Activated CD4-positive, alpha-beta memory T cell treated with anti-CD3 and anti-CD28 coated beads for 36 hours (primary cell): ENCODE data around the gene RBL2. TPM values are rescaled to one million over a fixed set of nuclear protein-coding genes. Genes with fewer than 3 reads are reported as not detected.
"Not testable (repeated sequence)": the region's sequence is repeated elsewhere in the genome, so short reads cannot be mapped to it uniquely, and the experiment has no call there.

Experiments
- CTCF ChIA-PET: fragments of 350-600 bp; sonication (Branson Sonifier 250); formaldehyde crosslinking; loops from one replicate; lab custom pipeline; 2021; ENCODE audit warnings: antibody characterized with exemption, inconsistent platforms; lab: Charles Lee
- POLR2A ChIA-PET: fragments of 350-600 bp; sonication (Branson Sonifier 250); formaldehyde crosslinking; loops from one replicate; lab custom pipeline; 2021; ENCODE audit warnings: antibody characterized with exemption; lab: Charles Lee
- DNase-seq: peaks from one replicate; pipeline ENCODE4 v3.0.0-alpha.2; 2020
- H3K27ac Mint-ChIP-seq: one replicate; pipeline ENCODE4 v1.8.0; 2021; ENCODE audit warnings: mixed read lengths
- H3K27me3 Mint-ChIP-seq: one replicate; pipeline ENCODE4 v1.8.0; 2021; ENCODE audit warnings: mixed read lengths
- H3K36me3 Mint-ChIP-seq: one replicate; pipeline ENCODE4 v1.8.0; 2021; ENCODE audit warnings: mixed read lengths
- H3K4me1 Mint-ChIP-seq: one replicate; pipeline ENCODE4 v1.8.0; 2021; ENCODE audit warnings: low read depth, mixed read lengths
- H3K4me3 Mint-ChIP-seq: one replicate; pipeline ENCODE4 v1.8.0; 2021; ENCODE audit warnings: mild to moderate bottlenecking, mixed read lengths
- H3K9me3 Mint-ChIP-seq: one replicate; pipeline ENCODE4 v1.8.0; 2021; ENCODE audit warnings: mixed read lengths
- intact Hi-C: fragments of 100-400 bp; cut with micrococcal nuclease; formaldehyde crosslinking; loops from one replicate; pipeline ENCODE4 v1.15.1; 2023
- total RNA-seq, 2 experiments: library from RNA; stranded (reverse); gene quantifications; one replicate each; pipeline ENCODE4 v1.2.3, GENCODE V29; 2021

Gene RBL2
- total RNA-seq = 10 to 100 TPM; 79.9 to 84.6 TPM

GRCh38 chr16:53434377-53435065 lies at the start of gene RBL2:
RBL2 (plus strand) TSS chr16:53434471; CDS start chr16:53434557, 86 bp downstream.
- H3K27ac Mint-ChIP-seq = peak within 1 kb of the TSS; percentile 92
- intact Hi-C loops = loop anchor here (1.0 to 10.0 kb wide), 6 partner anchors 23 to 380 kb away; partner anchors contain the start of genes AKTIP, CHD9, CHD9NB and RPGRIP1L
- H3K36me3 Mint-ChIP-seq = peaks cover 2% of the 10 kb centered on the region
- peak within 1 kb of the TSS; percentile 90 for H3K4me3 Mint-ChIP-seq
- no peaks in the 10 kb centered on the region for H3K27me3 Mint-ChIP-seq
- CTCF ChIA-PET = interaction anchor here (0.6 to 0.7 kb wide), 2 partner anchors 104 to 379 kb away, joined by 3 read pairs; partner anchors contain the start of gene CHD9
- peak; percentile 90 for DNase-seq
- peaks cover 42% of the 10 kb centered on the region for H3K4me1 Mint-ChIP-seq
- peaks cover 3% of the 10 kb centered on the region for H3K9me3 Mint-ChIP-seq
- POLR2A ChIA-PET = interaction anchor here (0.6 to 2.3 kb wide), 7 partner anchors 11 to 304 kb away, joined by 3 to 16 read pairs (median 3); partner anchors contain the start of genes AKTIP, FTO and RPGRIP1L

- H3K4me1 Mint-ChIP-seq, H3K27me3 Mint-ChIP-seq, POLR2A ChIA-PET, H3K27ac Mint-ChIP-seq, DNase-seq, H3K4me3 Mint-ChIP-seq, CTCF ChIA-PET, intact Hi-C loops: not testable (repeated sequence)
- Mint-ChIP-seq H3K9me3 (peaks cover 18% of the 10 kb centered on the region), H3K36me3 (peaks cover 20% of the 10 kb centered on the region)
These were observed 49.7 kb upstream of the RBL2 start for GRCh38 chr16:53384610-53385009.

- intact Hi-C loops = no loop called here
- H3K27me3 Mint-ChIP-seq = no peaks in the 10 kb centered on the region
- no peak for DNase-seq
- H3K4me1 Mint-ChIP-seq = no peaks in the 10 kb centered on the region
- CTCF ChIA-PET = no interaction called here
- POLR2A ChIA-PET = no interaction called here
- H3K27ac Mint-ChIP-seq = no peak overlapping the region
- no peaks in the 10 kb centered on the region for H3K9me3 Mint-ChIP-seq
- H3K4me3 Mint-ChIP-seq = no peak overlapping the region
- H3K36me3 Mint-ChIP-seq = no peaks in the 10 kb centered on the region
These were observed 29.3 kb upstream of the RBL2 start for GRCh38 chr16:53404959-53405358.

GRCh38 chr16:53412549-53412948 lies 21.7 kb upstream of the RBL2 start:
- no peaks in the 10 kb centered on the region for H3K27me3 Mint-ChIP-seq
- H3K4me1 Mint-ChIP-seq = no peaks in the 10 kb centered on the region
- ChIA-PET CTCF (no interaction called here), POLR2A (no interaction called here)
- no peak overlapping the region for H3K27ac Mint-ChIP-seq
- H3K9me3 Mint-ChIP-seq = no peaks in the 10 kb centered on the region
- DNase-seq = no peak
- intact Hi-C loops = no loop called here
- no peaks in the 10 kb centered on the region for H3K36me3 Mint-ChIP-seq
- H3K4me3 Mint-ChIP-seq = no peak overlapping the region

- POLR2A ChIA-PET = no interaction called here
- no peak for DNase-seq
- CTCF ChIA-PET = no interaction called here
- Mint-ChIP-seq H3K4me3 (no peak overlapping the region), H3K4me1 (no peaks in the 10 kb centered on the region), H3K27ac (no peak overlapping the region), H3K9me3 (no peaks in the 10 kb centered on the region), H3K36me3 (no peaks in the 10 kb centered on the region), H3K27me3 (no peaks in the 10 kb centered on the region)
- intact Hi-C loops = no loop called here
These were observed 20.4 kb upstream of the RBL2 start for GRCh38 chr16:53413864-53414263.

- intact Hi-C loops = no loop called here
- POLR2A ChIA-PET = no interaction called here
These were observed 19.9 kb upstream of the RBL2 start for GRCh38 chr16:53414381-53414780.

GRCh38 chr16:53415504-53415903 lies 18.8 kb upstream of the RBL2 start:
- Mint-ChIP-seq H3K4me3 (no peak overlapping the region), H3K27ac (no peak overlapping the region), H3K27me3 (no peaks in the 10 kb centered on the region), H3K36me3 (no peaks in the 10 kb centered on the region), H3K4me1 (no peaks in the 10 kb centered on the region), H3K9me3 (no peaks in the 10 kb centered on the region)
- intact Hi-C loops = no loop called here
- ChIA-PET CTCF (no interaction called here), POLR2A (no interaction called here)
- DNase-seq = no peak

More at GRCh38 chr16:53414381-53414780, 19.9 kb upstream of the RBL2 start:
- Mint-ChIP-seq H3K27ac (no peak overlapping the region), H3K27me3 (no peaks in the 10 kb centered on the region), H3K9me3 (no peaks in the 10 kb centered on the region), H3K36me3 (no peaks in the 10 kb centered on the region), H3K4me3 (no peak overlapping the region), H3K4me1 (no peaks in the 10 kb centered on the region)
- CTCF ChIA-PET = no interaction called here
- DNase-seq = no peak

GRCh38 chr16:53417011-53417410 lies 17.3 kb upstream of the RBL2 start:
- Mint-ChIP-seq H3K4me3 (no peak overlapping the region), H3K27ac (no peak overlapping the region), H3K9me3 (no peaks in the 10 kb centered on the region), H3K4me1 (no peaks in the 10 kb centered on the region), H3K27me3 (no peaks in the 10 kb centered on the region), H3K36me3 (no peaks in the 10 kb centered on the region)
- intact Hi-C loops = no loop called here
- ChIA-PET CTCF (no interaction called here), POLR2A (interaction anchor here (0.6 kb wide), 2 partner anchors 10 to 43 kb away, joined by 3 to 7 read pairs; no protein-coding TSS in a partner anchor)
- DNase-seq = no peak

- CTCF ChIA-PET = no interaction called here
- Mint-ChIP-seq H3K27me3 (no peaks in the 10 kb centered on the region), H3K27ac (no peak overlapping the region), H3K36me3 (no peaks in the 10 kb centered on the region), H3K4me1 (no peaks in the 10 kb centered on the region), H3K4me3 (no peak overlapping the region), H3K9me3 (no peaks in the 10 kb centered on the region)
- DNase-seq = no peak
- POLR2A ChIA-PET = no interaction called here
- intact Hi-C loops = no loop called here
These were observed 16.3 kb upstream of the RBL2 start for GRCh38 chr16:53417976-53418375.

GRCh38 chr16:53419383-53419709 lies 14.9 kb upstream of the RBL2 start:
- POLR2A ChIA-PET, intact Hi-C loops, H3K9me3 Mint-ChIP-seq, CTCF ChIA-PET, H3K27me3 Mint-ChIP-seq, H3K4me1 Mint-ChIP-seq, H3K36me3 Mint-ChIP-seq, DNase-seq, H3K4me3 Mint-ChIP-seq, H3K27ac Mint-ChIP-seq: not testable (repeated sequence)

GRCh38 chr16:53421248-53421647 lies 13.0 kb upstream of the RBL2 start:
- Mint-ChIP-seq H3K4me3 (no peak overlapping the region), H3K4me1 (no peaks in the 10 kb centered on the region), H3K27ac (no peak overlapping the region), H3K9me3 (peaks cover 7% of the 10 kb centered on the region), H3K36me3 (no peaks in the 10 kb centered on the region), H3K27me3 (no peaks in the 10 kb centered on the region)
- DNase-seq = no peak
- ChIA-PET CTCF (interaction anchor here (0.6 to 1.2 kb wide), 2 partner anchors 15 to 154 kb away, joined by 3 read pairs; no protein-coding TSS in a partner anchor), POLR2A (interaction anchor here (1.2 kb wide), 1 partner anchor 13 kb away, joined by 3 read pairs; no protein-coding TSS in a partner anchor)
- intact Hi-C loops = no loop called here

GRCh38 chr16:53423968-53424367 lies 10.3 kb upstream of the RBL2 start:
- H3K4me3 Mint-ChIP-seq, POLR2A ChIA-PET, CTCF ChIA-PET, intact Hi-C loops, H3K27ac Mint-ChIP-seq, DNase-seq, H3K36me3 Mint-ChIP-seq, H3K4me1 Mint-ChIP-seq, H3K9me3 Mint-ChIP-seq, H3K27me3 Mint-ChIP-seq: not testable (repeated sequence)

GRCh38 chr16:53428681-53429080 lies 5.6 kb upstream of the RBL2 start:
- Mint-ChIP-seq H3K4me3 (no peak overlapping the region), H3K36me3 (no peaks in the 10 kb centered on the region), H3K4me1 (peaks cover 4% of the 10 kb centered on the region), H3K9me3 (peaks cover 13% of the 10 kb centered on the region), H3K27me3 (no peaks in the 10 kb centered on the region), H3K27ac (no peak overlapping the region)
- no peak for DNase-seq
- intact Hi-C loops = no loop called here
- ChIA-PET CTCF (interaction anchor here (1.5 kb wide), 1 partner anchor 374 kb away, joined by 3 read pairs; the partner anchor contains the start of gene CHD9), POLR2A (no interaction called here)
